ENCODE measurements around the gene LMCD1.

Gene LMCD1

GRCh38 chr3:8501371-8502131, at the start of gene LMCD1:
Gene LMCD1, plus strand, starts transcription at chr3:8501823. Its CDS starts 116 bp downstream, at chr3:8501939.
- peak within 1 kb of the TSS; percentile 62 for H3K4me3 ChIP-seq (ENCODE audit: low read depth, low read length)
- ChIA-PET CTCF (interaction anchor here (0.7 to 2.5 kb wide), 16 partner anchors 9 to 121 kb away, joined by 3 to 13 read pairs (median 4); no protein-coding TSS in a partner anchor), POLR2A (interaction anchor here (0.6 to 2.4 kb wide), 16 partner anchors 8 to 710 kb away, joined by 3 to 27 read pairs (median 4); no protein-coding TSS in a partner anchor)
- DNase-seq (ENCODE audit: low read depth, low spot score) = peak; percentile 80
- peak; percentile 53 for TF ChIP-seq CTCF (IDR thresholded peaks at IDR 0.05; ENCODE audit: insufficient read depth, low read length, missing control alignments)

- CTCF ChIA-PET = interaction anchor here (0.8 to 1.5 kb wide), 2 partner anchors 10 to 155 kb away, joined by 3 to 7 read pairs; no protein-coding TSS in a partner anchor
These were observed 49.5 kb upstream of the LMCD1 start for GRCh38 chr3:8452112-8452511.

GRCh38 chr3:8453153-8453552, 48.5 kb upstream of the LMCD1 start:
- ChIA-PET CTCF (interaction anchor here (1.5 to 1.7 kb wide), 2 partner anchors 11 to 154 kb away, joined by 4 to 7 read pairs; no protein-coding TSS in a partner anchor), POLR2A (no interaction called here)
- no peak overlapping the region for H3K4me3 ChIP-seq (ENCODE audit: low read depth, low read length)
- no peak for DNase-seq (ENCODE audit: low read depth, low spot score)
- no peak for TF ChIP-seq CTCF (IDR thresholded peaks at IDR 0.05; ENCODE audit: insufficient read depth, low read length, missing control alignments)

More at GRCh38 chr3:8452112-8452511, 49.5 kb upstream of the LMCD1 start:
- POLR2A ChIA-PET = interaction anchor here (1.0 kb wide), 1 partner anchor 108 kb away, joined by 3 read pairs; no protein-coding TSS in a partner anchor
- no peak overlapping the region for H3K4me3 ChIP-seq (ENCODE audit: low read depth, low read length)
- TF ChIP-seq CTCF (IDR thresholded peaks at IDR 0.05; ENCODE audit: insufficient read depth, low read length, missing control alignments) = no peak
- DNase-seq (ENCODE audit: low read depth, low spot score) = no peak

GRCh38 chr3:8455526-8456411, 45.9 kb upstream of the LMCD1 start:
- H3K4me3 ChIP-seq (ENCODE audit: low read depth, low read length) = no peak overlapping the region
- CTCF ChIA-PET = interaction anchor here (1.2 to 2.3 kb wide), 7 partner anchors 11 to 169 kb away, joined by 4 to 14 read pairs (median 5); no protein-coding TSS in a partner anchor
- DNase-seq (ENCODE audit: low read depth, low spot score) = no peak
- POLR2A ChIA-PET = interaction anchor here (0.8 to 1.2 kb wide), 2 partner anchors 46 to 396 kb away, joined by 4 to 5 read pairs; partner anchors contain the start of gene LMCD1
- TF ChIP-seq CTCF (IDR thresholded peaks at IDR 0.05; ENCODE audit: insufficient read depth, low read length, missing control alignments) = no peak

- ChIA-PET POLR2A (interaction anchor here (0.8 to 2.4 kb wide), 5 partner anchors 12 to 395 kb away, joined by 3 to 22 read pairs (median 4); partner anchors contain the start of gene LMCD1), CTCF (interaction anchor here (1.2 to 2.3 kb wide), 9 partner anchors 12 to 169 kb away, joined by 3 to 14 read pairs (median 5); partner anchors contain the start of gene LMCD1)
- no peak for TF ChIP-seq CTCF (IDR thresholded peaks at IDR 0.05; ENCODE audit: insufficient read depth, low read length, missing control alignments)
- no peak for DNase-seq (ENCODE audit: low read depth, low spot score)
- H3K4me3 ChIP-seq (ENCODE audit: low read depth, low read length) = no peak overlapping the region
These were observed 45.2 kb upstream of the LMCD1 start for GRCh38 chr3:8456412-8456811.

Measured in AG04449 (cell line).